ENCODE data around the gene GALNT18. TPM values are rescaled to one million over a fixed set of nuclear protein-coding genes. Genes with fewer than 3 reads are reported as not detected.

The GALNT18 gene
- total RNA-seq, 4 donors from 2014 or later, result 4.7 to 20.4 (median 14.1) TPM

- WGBS, 2 donors, result 89 to 99% methylated on average over 5 to 10 of the region's 12 CpGs
- no peak for DNase-seq
- TF ChIP-seq, protein P1, sequence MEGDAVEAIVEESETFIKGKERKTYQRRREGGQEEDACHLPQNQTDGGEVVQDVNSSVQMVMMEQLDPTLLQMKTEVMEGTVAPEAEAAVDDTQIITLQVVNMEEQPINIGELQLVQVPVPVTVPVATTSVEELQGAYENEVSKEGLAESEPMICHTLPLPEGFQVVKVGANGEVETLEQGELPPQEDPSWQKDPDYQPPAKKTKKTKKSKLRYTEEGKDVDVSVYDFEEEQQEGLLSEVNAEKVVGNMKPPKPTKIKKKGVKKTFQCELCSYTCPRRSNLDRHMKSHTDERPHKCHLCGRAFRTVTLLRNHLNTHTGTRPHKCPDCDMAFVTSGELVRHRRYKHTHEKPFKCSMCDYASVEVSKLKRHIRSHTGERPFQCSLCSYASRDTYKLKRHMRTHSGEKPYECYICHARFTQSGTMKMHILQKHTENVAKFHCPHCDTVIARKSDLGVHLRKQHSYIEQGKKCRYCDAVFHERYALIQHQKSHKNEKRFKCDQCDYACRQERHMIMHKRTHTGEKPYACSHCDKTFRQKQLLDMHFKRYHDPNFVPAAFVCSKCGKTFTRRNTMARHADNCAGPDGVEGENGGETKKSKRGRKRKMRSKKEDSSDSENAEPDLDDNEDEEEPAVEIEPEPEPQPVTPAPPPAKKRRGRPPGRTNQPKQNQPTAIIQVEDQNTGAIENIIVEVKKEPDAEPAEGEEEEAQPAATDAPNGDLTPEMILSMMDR (IDR thresholded peaks at IDR 0.05), result no peak
- no peak for TF ChIP-seq POLR2A (IDR thresholded peaks at IDR 0.05)
- Histone ChIP-seq H3K4me3 (no peak overlapping the region), H3K36me3 (no peaks in the 10 kb centered on the region), H3K27me3 (no peaks in the 10 kb centered on the region), H3K4me1 (peaks cover 0 to 26% (median 8%) of the 10 kb centered on the region in 3 donors), H3K27ac (no peak overlapping the region), H3K9me3 (no peaks in the 10 kb centered on the region)
- intact Hi-C loops (cut with DNase I), result no loop called here
Observed at GRCh38 chr11:11478687-11479086, 143.1 kb downstream of the GALNT18 start.

GRCh38 chr11:11477695-11478420 lies 143.9 kb downstream of the GALNT18 start:
- peaks cover 0 to 26% (median 8%) of the 10 kb centered on the region in 3 donors for H3K4me1 ChIP-seq
- DNase-seq, result no peak
- H3K27ac ChIP-seq, result no peak overlapping the region
- no peak for TF ChIP-seq POLR2A (IDR thresholded peaks at IDR 0.05)
- TF ChIP-seq, protein P1 (IDR thresholded peaks at IDR 0.05), result no peak
- 29 to 75% methylated on average over 2 of the region's 2 CpGs for WGBS, 2 donors
- intact Hi-C loops (cut with DNase I), result no loop called here
- no peaks in the 10 kb centered on the region for H3K36me3 ChIP-seq
- H3K4me3 ChIP-seq, result no peak overlapping the region
- H3K9me3 ChIP-seq, result no peaks in the 10 kb centered on the region
- no peaks in the 10 kb centered on the region for H3K27me3 ChIP-seq

DNA sequence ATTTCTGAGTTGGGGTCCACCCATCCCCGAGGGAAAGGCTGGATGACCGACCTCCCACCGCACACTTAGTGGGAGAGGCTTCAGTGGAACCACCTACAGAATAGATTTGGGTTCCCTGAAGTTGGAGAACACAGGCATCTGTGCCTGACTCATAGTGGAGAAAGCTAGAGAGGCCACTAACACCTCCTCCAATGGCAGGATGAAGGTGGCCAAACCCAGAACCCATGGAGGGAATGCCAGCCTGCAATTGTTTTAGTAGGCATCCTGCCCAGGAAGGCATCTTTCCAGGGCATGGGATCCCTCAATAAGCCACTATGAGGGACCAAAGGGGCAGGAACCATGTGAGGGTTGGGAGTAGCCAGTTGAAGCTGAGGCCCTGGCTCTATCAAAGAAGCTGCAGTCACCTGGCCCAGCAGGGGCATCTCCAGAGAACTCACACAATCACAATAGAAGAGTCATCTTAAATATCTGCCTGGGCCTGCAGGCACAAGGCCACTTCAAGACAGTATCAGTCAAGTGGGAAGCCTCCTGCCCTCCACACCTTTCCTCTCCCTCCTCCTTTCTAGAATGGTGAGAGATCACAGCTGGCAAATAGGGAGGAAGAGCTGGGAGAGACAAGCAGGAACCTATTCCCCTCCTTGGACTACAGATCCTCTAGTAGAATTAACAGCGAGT lies 144.7 kb downstream of the GALNT18 start:
- WGBS, 2 donors, result 27 to 38% methylated on average over 4 of the region's 4 CpGs
- intact Hi-C loops (cut with DNase I), result no loop called here
- peaks cover 0 to 26% (median 8%) of the 10 kb centered on the region in 3 donors for H3K4me1 ChIP-seq
- H3K27ac ChIP-seq, result no peak overlapping the region
- TF ChIP-seq POLR2A (IDR thresholded peaks at IDR 0.05), result no peak
- TF ChIP-seq, protein P1 (IDR thresholded peaks at IDR 0.05), result no peak
- H3K36me3 ChIP-seq, result no peaks in the 10 kb centered on the region
- H3K27me3 ChIP-seq, result no peaks in the 10 kb centered on the region
- no peaks in the 10 kb centered on the region for H3K9me3 ChIP-seq
- no peak overlapping the region for H3K4me3 ChIP-seq
- DNase-seq, result no peak

GRCh38 chr11:11476499-11476898 lies 145.3 kb downstream of the GALNT18 start:
- Histone ChIP-seq H3K27me3 (no peaks in the 10 kb centered on the region), H3K4me1 (peaks cover 0 to 26% (median 8%) of the 10 kb centered on the region in 3 donors), H3K27ac (no peak overlapping the region), H3K9me3 (no peaks in the 10 kb centered on the region), H3K4me3 (no peak overlapping the region), H3K36me3 (no peaks in the 10 kb centered on the region)
- DNase-seq, result no peak
- WGBS, 2 donors, result 41 to 47% methylated on average over 2 of the region's 2 CpGs
- no peak for TF ChIP-seq POLR2A (IDR thresholded peaks at IDR 0.05)
- TF ChIP-seq, protein P1 (IDR thresholded peaks at IDR 0.05), result no peak
- intact Hi-C loops (cut with DNase I), result no loop called here

GRCh38 chr11:11472106-11472505 lies 149.7 kb downstream of the GALNT18 start:
- H3K36me3 ChIP-seq, result no peaks in the 10 kb centered on the region
- no peak for TF ChIP-seq POLR2A (IDR thresholded peaks at IDR 0.05)
- TF ChIP-seq, protein P1 (IDR thresholded peaks at IDR 0.05), result no peak
- WGBS, 2 donors, result 72 to 87% methylated on average over 2 of the region's 2 CpGs
- intact Hi-C loops (cut with DNase I), result no loop called here
- no peak for DNase-seq
- no peaks in the 10 kb centered on the region for H3K9me3 ChIP-seq
- peaks cover 0 to 7% (median 0%) of the 10 kb centered on the region in 3 donors for H3K4me1 ChIP-seq
- H3K27ac ChIP-seq, result no peak overlapping the region
- no peak overlapping the region for H3K4me3 ChIP-seq
- no peaks in the 10 kb centered on the region for H3K27me3 ChIP-seq
